ENCODE measurements around the gene SCD5. TPM values are rescaled to one million over a fixed set of nuclear protein-coding genes. Genes with fewer than 3 reads are reported as not detected.
A peak's percentile ranks its signal among the peaks of the same experiment; 100 is the strongest.
"Not testable (repeated sequence)": the region's sequence is repeated elsewhere in the genome, so short reads cannot be mapped to it uniquely, and the experiment has no call there.

SCD5 gene
- 27.2 TPM for total RNA-seq (ENCODE audit: insufficient read depth, low replicate concordance)

GRCh38 chr4:82798168-82799005 is at the start of gene SCD5:
Gene SCD5 (minus strand): TSS chr4:82798796. CDS start chr4:82798537, 259 bp downstream.
- peak; percentile 95 for DNase-seq (ENCODE audit: low spot score)

GRCh38 chr4:82842593-82842992 is 44.0 kb upstream of the SCD5 start:
- no peak for DNase-seq (ENCODE audit: low spot score)

- DNase-seq (ENCODE audit: low spot score): no peak
These were observed 41.0 kb upstream of the SCD5 start for GRCh38 chr4:82839624-82840023.

GRCh38 chr4:82833696-82834313 is 35.2 kb upstream of the SCD5 start:
- peak; percentile 40 for DNase-seq (ENCODE audit: low spot score)

GRCh38 chr4:82833060-82833459 is 34.5 kb upstream of the SCD5 start:
- DNase-seq (ENCODE audit: low spot score): not testable (repeated sequence)

- no peak for DNase-seq (ENCODE audit: low spot score)
These were observed 26.8 kb upstream of the SCD5 start for GRCh38 chr4:82825425-82825824.

GRCh38 chr4:82823062-82823461 is 24.5 kb upstream of the SCD5 start:
- DNase-seq (ENCODE audit: low spot score): no peak

- no peak for DNase-seq (ENCODE audit: low spot score)
These were observed 22.1 kb upstream of the SCD5 start for GRCh38 chr4:82820689-82821088.

- DNase-seq (ENCODE audit: low spot score): no peak
These were observed 20.4 kb upstream of the SCD5 start for GRCh38 chr4:82818664-82819662.

- not testable (repeated sequence) for DNase-seq (ENCODE audit: low spot score)
These were observed 18.3 kb upstream of the SCD5 start for GRCh38 chr4:82816874-82817273.

- DNase-seq (ENCODE audit: low spot score): no peak
These were observed 15.4 kb upstream of the SCD5 start for GRCh38 chr4:82814034-82814433.

GRCh38 chr4:82811838-82812341 is 13.3 kb upstream of the SCD5 start:
- DNase-seq (ENCODE audit: low spot score): peak; percentile 35

- no peak for DNase-seq (ENCODE audit: low spot score)
These were observed 12.8 kb upstream of the SCD5 start for GRCh38 chr4:82811392-82811791.

- no peak for DNase-seq (ENCODE audit: low spot score)
These were observed 11.6 kb upstream of the SCD5 start for GRCh38 chr4:82810176-82810575.

- no peak for DNase-seq (ENCODE audit: low spot score)
These were observed 11.0 kb upstream of the SCD5 start for GRCh38 chr4:82809619-82810018.

- no peak for DNase-seq (ENCODE audit: low spot score)
These were observed 5.2 kb upstream of the SCD5 start for GRCh38 chr4:82803746-82804145.

GRCh38 chr4:82802911-82803310 is 4.3 kb upstream of the SCD5 start:
- no peak for DNase-seq (ENCODE audit: low spot score)

- DNase-seq (ENCODE audit: low spot score): no peak
These were observed 3.4 kb upstream of the SCD5 start for GRCh38 chr4:82801910-82802521.

GRCh38 chr4:82799006-82799881 is 648 bp upstream of the SCD5 start:
- DNase-seq (ENCODE audit: low spot score): no peak

Data from umbilical cord (tissue), 2 donors.